Measurements from ENCODE around the gene DTHD1.

Gene DTHD1

GRCh38 chr4:36281384-36282106 lies at the start of gene DTHD1:
TSS of gene DTHD1 (plus strand) at chr4:36281616. CDS start at chr4:36281759, 143 bp downstream.
- DNase-seq: no peak

GRCh38 chr4:36233567-36234266 lies 47.7 kb upstream of the DTHD1 start:
- no peak for DNase-seq

- no peak for DNase-seq
These were observed 46.1 kb upstream of the DTHD1 start for GRCh38 chr4:36235306-36235705.

- no peak for DNase-seq
These were observed 45.3 kb upstream of the DTHD1 start for GRCh38 chr4:36236159-36236558.

GRCh38 chr4:36237366-36238313 lies 43.8 kb upstream of the DTHD1 start:
- DNase-seq: no peak

DNA sequence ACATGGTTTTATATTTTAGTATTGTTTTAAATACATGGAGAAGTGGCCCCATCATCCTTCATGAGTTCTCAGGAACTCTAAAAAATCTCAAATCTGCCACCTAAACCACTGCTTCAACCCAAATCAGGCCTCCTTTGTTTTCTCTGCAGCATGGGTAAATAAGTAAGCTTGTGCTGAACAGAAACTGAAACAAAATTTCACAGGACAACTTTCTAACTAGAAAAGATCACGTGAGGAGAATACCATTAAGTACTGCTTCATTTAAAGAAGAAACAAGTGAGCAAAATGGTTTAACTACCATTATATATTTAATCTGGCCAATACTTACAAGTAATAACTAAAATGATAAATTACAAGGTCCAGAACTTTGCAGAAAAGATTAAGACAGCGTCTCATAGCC lies 39.6 kb upstream of the DTHD1 start:
- no peak for DNase-seq

DNA sequence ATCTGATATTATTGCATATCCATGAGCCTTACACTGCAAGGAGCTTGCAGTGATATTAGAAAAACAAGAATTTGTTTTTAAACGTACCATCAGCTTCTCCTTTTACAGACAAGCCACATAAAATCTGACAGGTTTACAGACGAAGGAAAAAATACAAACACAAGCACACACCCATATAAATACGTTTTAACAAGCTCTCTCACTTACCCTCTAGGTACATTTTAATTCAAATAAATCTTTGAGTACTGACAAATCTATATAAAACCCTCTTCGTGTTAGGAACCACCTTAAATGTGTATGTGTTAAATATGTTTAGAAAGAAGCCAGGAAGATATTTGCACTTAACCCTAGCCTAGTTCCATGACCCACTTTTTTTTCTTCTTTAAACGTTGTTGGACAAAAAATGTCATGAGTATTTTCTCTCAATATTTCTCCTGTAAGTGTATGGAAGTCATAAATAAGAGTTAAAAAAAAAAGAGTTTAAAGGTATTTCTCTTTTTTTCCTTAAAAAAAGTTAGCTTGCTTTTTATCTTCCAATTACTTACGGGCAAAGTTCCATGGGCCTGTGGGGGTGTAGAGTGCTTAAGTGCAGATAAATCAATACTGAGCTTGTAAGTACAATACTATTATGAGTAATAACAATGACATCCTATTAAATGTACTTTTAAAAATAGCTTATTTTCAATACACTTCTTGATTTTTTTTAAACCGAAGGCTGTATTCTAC lies 38.6 kb upstream of the DTHD1 start:
- DNase-seq: no peak

GRCh38 chr4:36243355-36244256 lies 37.8 kb upstream of the DTHD1 start:
- DNase-seq: no peak

GRCh38 chr4:36244257-36245082 lies 36.9 kb upstream of the DTHD1 start, which contains the start of gene ARAP2:
TSS of gene ARAP2 (minus strand) at chr4:36244514. CDS start at chr4:36229486, 15,028 bp downstream.
- DNase-seq: no peak

- DNase-seq: no peak
These were observed 31.8 kb upstream of the DTHD1 start for GRCh38 chr4:36249610-36250009.

- DNase-seq: no peak
These were observed 29.4 kb upstream of the DTHD1 start for GRCh38 chr4:36251983-36252382.

DNA sequence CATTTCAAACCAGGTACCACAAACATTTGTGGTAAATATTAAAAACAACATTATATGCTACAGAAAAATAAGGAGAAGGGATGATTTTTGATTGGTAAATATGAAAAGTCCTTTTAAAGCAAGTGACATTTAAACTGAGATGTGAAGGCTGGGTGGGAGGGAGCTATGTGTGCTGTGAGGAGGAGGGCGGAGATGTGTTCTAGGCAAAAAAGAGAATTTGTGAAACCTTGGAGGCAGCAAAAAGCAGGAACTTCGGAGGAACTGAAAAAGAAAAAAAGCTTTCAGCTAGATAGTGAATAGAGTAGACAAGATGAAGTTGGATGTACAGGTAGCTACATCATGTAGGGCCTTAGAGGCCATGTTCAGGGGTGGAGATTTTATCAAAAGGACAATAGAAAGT lies 27.0 kb upstream of the DTHD1 start:
- DNase-seq: no peak

DNA sequence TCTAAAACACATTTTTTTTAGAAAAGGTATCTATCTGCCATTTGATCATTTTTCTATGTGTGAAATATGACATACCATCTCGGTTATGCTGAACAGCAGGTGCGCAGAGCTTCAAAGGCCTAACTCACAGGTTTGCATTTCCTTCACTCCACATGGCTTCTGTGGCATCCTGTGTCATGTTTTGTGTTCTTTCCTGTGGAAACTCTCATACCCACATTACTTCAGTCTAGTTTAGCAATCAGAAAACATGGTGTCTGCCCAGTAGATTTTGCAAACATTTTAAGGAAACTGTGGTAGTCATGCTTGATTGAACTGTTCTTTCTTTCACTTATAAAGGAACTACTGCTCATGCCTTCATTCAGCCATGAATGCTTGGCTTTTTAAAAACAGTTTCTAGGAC lies 25.8 kb upstream of the DTHD1 start:
- no peak for DNase-seq

DNA sequence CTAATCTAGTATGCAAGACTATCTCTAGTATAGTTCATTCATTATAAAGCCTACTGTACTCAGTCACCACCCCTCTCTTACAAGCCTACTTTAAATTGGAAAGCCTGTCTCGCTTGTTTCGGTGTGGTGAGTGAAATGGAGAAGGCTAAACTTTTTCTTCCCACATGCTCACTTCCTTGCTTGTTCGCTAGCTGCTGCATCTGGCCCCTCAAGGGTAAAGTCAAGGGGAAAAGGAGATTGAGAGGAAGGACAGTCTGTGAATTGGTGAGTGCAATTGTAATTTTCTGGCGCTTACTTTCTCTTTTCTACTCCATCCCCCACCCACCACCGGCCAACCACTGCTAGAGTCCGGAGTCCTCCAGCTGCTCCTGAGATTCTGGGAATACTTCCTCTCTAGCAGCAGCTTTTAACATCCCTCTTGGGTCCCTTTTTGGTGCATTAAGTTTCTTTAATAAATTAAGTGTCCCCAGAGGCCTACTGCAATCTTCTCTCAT lies 25.0 kb upstream of the DTHD1 start:
- DNase-seq: no peak

DNA sequence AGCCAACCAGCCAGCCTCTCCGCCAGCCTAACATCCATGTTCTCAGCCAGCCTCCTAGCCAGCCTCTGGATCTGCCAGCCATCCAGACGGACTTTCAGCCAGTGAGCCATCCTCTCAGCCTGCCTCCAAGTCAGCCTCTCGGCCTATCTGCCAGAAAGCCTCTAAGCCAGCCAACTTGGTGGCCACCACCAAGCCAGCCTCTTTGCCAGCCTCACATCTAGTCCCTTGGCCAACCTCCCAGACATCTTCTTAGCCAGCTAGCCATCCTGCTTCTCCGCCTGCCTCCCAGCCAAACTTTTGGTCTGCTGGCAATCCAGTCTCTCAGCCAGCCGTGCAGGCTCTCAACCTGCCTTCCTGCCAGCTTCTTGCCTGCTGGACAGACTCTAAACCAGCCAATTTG lies 20.7 kb upstream of the DTHD1 start:
- no peak for DNase-seq

GRCh38 chr4:36264207-36264826 lies 17.1 kb upstream of the DTHD1 start:
- no peak for DNase-seq

DNA sequence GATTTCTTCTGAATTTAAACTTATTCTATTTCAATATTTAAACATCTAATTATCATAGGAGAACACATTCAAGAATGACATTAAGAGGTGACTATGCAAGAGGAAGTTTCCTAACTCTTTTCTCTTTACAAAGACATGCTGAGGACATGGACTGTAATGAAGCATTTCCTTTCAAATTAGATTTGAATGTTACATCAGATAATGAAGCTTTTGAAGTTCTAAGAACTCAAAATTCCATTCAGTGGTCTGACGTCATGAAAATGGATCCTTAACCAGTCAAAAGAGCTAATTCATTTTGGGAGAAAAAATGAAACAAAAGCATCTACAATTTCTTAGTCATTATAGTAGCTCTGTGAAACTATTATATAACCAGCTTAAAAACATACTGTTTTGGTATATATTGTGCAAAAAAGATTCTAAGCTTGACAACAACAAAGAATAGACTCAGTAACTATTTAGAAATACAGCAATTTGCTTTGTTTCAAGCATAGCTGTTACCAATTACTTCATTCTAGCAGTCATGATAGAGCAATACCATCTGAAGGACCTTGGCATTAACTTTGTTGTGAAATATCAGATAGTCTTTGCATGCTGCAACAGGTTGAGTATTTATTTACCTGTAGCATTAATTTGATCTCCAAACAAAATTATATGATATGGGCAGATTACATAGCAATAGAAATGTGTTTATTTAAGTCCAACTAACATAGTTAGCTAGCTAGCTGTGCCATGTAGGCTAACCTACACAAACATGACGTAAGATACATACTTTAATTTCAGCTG lies 13.7 kb upstream of the DTHD1 start:
- no peak for DNase-seq

DNA sequence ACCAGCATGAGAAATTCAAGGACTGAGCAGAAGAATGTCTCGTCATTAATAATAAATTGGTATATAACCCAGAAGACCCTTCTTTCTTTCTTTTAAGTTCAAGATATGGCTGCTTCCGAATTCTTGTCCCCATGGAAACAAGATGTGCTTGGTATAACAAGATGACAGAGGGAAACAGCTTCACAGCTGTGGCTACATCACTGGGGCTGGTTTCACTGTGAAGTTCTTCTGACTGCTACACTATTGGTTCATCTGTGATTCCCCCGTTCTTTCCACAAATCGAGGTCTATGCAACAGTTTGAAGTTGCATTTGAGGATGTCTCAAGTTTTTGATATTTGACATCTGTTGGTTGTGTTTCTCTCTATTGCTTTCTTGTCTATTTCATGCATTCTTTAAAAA lies 12.3 kb upstream of the DTHD1 start:
- no peak for DNase-seq

DNA sequence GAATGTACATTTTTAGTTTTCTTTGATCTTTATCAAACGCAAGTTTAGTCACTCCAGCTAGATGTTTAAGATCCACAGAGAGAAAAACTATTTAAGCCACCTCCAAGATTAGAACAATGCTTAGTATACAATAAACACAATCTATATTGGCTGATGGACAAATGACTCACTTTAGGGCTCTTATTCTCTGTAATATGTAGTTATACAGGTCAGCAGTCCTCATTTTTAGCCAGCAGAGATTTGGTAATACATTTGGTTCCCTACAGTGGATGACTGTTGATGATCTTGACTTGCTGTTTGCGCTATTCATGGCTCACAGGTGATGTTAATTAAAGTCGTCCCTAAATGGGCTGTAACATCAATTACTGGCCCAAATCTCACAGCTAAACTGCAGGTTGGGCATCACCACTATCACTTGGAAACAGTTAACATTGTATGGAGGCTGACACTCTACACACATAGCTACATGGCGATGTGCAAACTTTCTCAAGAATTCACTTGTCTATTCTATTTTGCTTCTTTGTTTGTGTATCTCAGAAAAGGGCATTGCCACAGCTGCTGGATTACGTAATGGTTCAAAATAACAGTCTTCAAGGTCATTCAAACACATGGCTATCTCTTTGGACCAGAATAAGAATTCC lies 11.8 kb upstream of the DTHD1 start:
- DNase-seq: no peak

Measured in EL (cell line).